Measurements from ENCODE around the gene CCDC87. TPM values are rescaled to one million over a fixed set of nuclear protein-coding genes. Genes with fewer than 3 reads are reported as not detected.
A peak's percentile ranks its signal among the peaks of the same experiment; 100 is the strongest.

CCDC87 gene
- total and polyA plus RNA-seq, 2 of the 8 experiments (the other 6 are each of a cell fraction or from before 2014, with no cell fraction given) = 0.32 to 0.99 TPM

- peaks cover 2 to 32% (median 10%) of the 10 kb centered on the region in 4 experiments; a peak in 5 of 8 replicates for H3K36me3 ChIP-seq (ENCODE audit: control insufficient read depth in 2 of 4, insufficient read depth in 4 of 4, low read length in 3 of 4)
- H3K4me3 ChIP-seq (ENCODE audit: extremely low read depth in 1 of 4, insufficient read depth in 2 of 4, low read depth in 3 of 4, low read length in 4 of 4) = peak overlapping the region; percentile 81 to 99 (median 92)
- peaks cover 47 to 58% of the 10 kb centered on the region in 2 experiments for H3K79me2 ChIP-seq (ENCODE audit: control insufficient read depth in 1 of 2, insufficient read depth in 2 of 2, low read length in 2 of 2)
- DNase-seq (ENCODE audit: low read depth in 1 of 2, low spot score in 2 of 2) (no peak), FAIRE-seq (no peak)
- POLR2A ChIA-PET (ENCODE audit: partially characterized antibody) = interaction anchor here (0.6 to 66.2 kb wide), 26 partner anchors 4 to 340 kb away, joined by 3 to 2165 read pairs (median 6); partner anchors contain the start of genes ACTN3, BBS1, CCDC87 and CCS
- H4K91ac ChIP-seq (replicated peaks; ENCODE audit: insufficient read length, low read length) = peak overlapping the region; percentile 10
- no peak overlapping the region for H3K23ac ChIP-seq (ENCODE audit: insufficient read length)
- 4% methylated on average over 32 of the region's 38 CpGs; no CpG with 5 or more reads in 1 of the 2 experiments for WGBS, 2 experiments (ENCODE audit: extremely low coverage in 1 of 2, insufficient coverage in 1 of 2, insufficient read length in 1 of 2, insufficient replicate concordance in 2 of 2, low coverage in 1 of 2, low lambda C conversion rate in 2 of 2, missing lambda C conversion rate in 1 of 2)
- H3K23me2 ChIP-seq (ENCODE audit: low read depth, low read length) = peaks cover 11% of the 10 kb centered on the region
- H3K9me3 ChIP-seq (ENCODE audit: insufficient read depth in 2 of 2, low read depth in 1 of 2, low read length in 1 of 2) = no peaks in the 10 kb centered on the region
- peak overlapping the region; percentile 100; the same call in 1 of the 2 replicates for H2BK5ac ChIP-seq (ENCODE audit: low read depth, low read length)
- peak overlapping the region; percentile 19; the same call in 1 of the 2 replicates for H4K8ac ChIP-seq (ENCODE audit: extremely low read depth, insufficient read depth, low read length)
- no peak overlapping the region for H2AK5ac ChIP-seq (ENCODE audit: low read depth, low read length)
- H2BK12ac ChIP-seq (ENCODE audit: low read depth, low read length) = no peak overlapping the region; the same call in 1 of the 2 replicates
- no peak overlapping the region for H4K5ac ChIP-seq (ENCODE audit: insufficient read length, low read depth, low read length)
- H3K27me3 ChIP-seq (replicated peaks in 1 of 4; ENCODE audit: control insufficient read depth in 3 of 4, extremely low read depth in 1 of 4, insufficient read depth in 3 of 4, low read length in 3 of 4) = no peaks in the 10 kb centered on the region
- CTCF ChIA-PET (ENCODE audit: partially characterized antibody) = interaction anchor here (0.7 to 3.2 kb wide), 6 partner anchors 10 to 122 kb away, joined by 3 to 14 read pairs (median 4); partner anchors contain the start of genes CCDC87 and CCS
- H4K20me1 ChIP-seq (replicated peaks in 1 of 2; ENCODE audit: control insufficient read depth in 1 of 2, insufficient read depth in 2 of 2, low read length in 2 of 2) = peaks cover 30 to 35% of the 10 kb centered on the region in 2 experiments
- H2BK120ac ChIP-seq (replicated peaks; ENCODE audit: low read depth, low read length) = no peak overlapping the region
- no peak overlapping the region for H3K14ac ChIP-seq (ENCODE audit: insufficient read length)
- H3K4ac ChIP-seq (replicated peaks; ENCODE audit: insufficient read length, low read depth, low read length) = no peak overlapping the region
- no peak overlapping the region for H3K56ac ChIP-seq (replicated peaks; ENCODE audit: insufficient read length, low read depth, low read length)
- H2BK15ac ChIP-seq (ENCODE audit: low read length) = no peak overlapping the region
- peaks cover 0 to 15% (median 3%) of the 10 kb centered on the region in 4 experiments; a peak in 4 of 7 replicates for H3K4me1 ChIP-seq (replicated peaks in 1 of 4; ENCODE audit: control insufficient read depth in 3 of 4, insufficient read depth in 4 of 4, low read length in 3 of 4)
- H2BK20ac ChIP-seq (ENCODE audit: low read length) = no peak overlapping the region
- peak overlapping the region; percentile 98 for H3K27ac ChIP-seq (ENCODE audit: low read depth, low read length)
- no peak overlapping the region; the same call in 1 of the 2 replicates for H3K18ac ChIP-seq (ENCODE audit: extremely low read depth, low read length)
- H3K79me1 ChIP-seq (ENCODE audit: low read depth, low read length) = no peaks in the 10 kb centered on the region; the same call in none of the 2 replicates
- TF ChIP-seq ASH2L (IDR thresholded peaks at IDR 0.05; ENCODE audit: low read length) (no peak), KDM1A (IDR thresholded peaks at IDR 0.05; ENCODE audit: borderline replicate concordance, low read length) (no peak), POU5F1 (IDR thresholded peaks at IDR 0.05; ENCODE audit: low read depth, low read length) (no peak), SAP30 (IDR thresholded peaks at IDR 0.05; ENCODE audit: insufficient read depth, insufficient replicate concordance, low read length) (no peak), CTCF (IDR thresholded peaks at IDR 0.05; ENCODE audit: control extremely low read depth in 1 of 3, insufficient read depth in 1 of 3, low read depth in 1 of 3, low read length in 3 of 3) (no peak), HDAC2 (IDR thresholded peaks at IDR 0.05; ENCODE audit: borderline replicate concordance in 1 of 2, low read depth in 2 of 2, low read length in 2 of 2) (0 out of 4 replicates have a peak, but pooled peaks of 1 of the 2 experiments have one; percentile 6), TAF7 (optimal IDR thresholded peaks at IDR 0.05; ENCODE audit: borderline replicate concordance, low read depth, low read length) (no peak)
- peak overlapping the region; percentile 86 to 99 (median 94) for H3K9ac ChIP-seq (replicated peaks in 1 of 4; ENCODE audit: extremely low read depth in 1 of 4, low read depth in 3 of 4, low read length in 3 of 4)
- H2AFZ ChIP-seq (ENCODE audit: low read length) = no peak overlapping the region
- H3K4me2 ChIP-seq (ENCODE audit: insufficient read depth in 1 of 2, low read depth in 2 of 2, low read length in 2 of 2) = peak overlapping the region; percentile 86 to 94
These were observed 24.4 kb upstream of the CCDC87 start for GRCh38 chr11:66617155-66617834.
